PC-9 (cell line): ENCODE measurements around the gene SDC1. TPM values are rescaled to one million over a fixed set of nuclear protein-coding genes. Genes with fewer than 3 reads are reported as not detected.

ENCODE experiments used
- BruUV-seq: library from RNA; stranded (reverse); fragments of 400-500 nt; replicated peaks from 2 replicates; lab custom pipeline; 2021; lab: Mats Ljungman, UMichigan
- CTCF ChIA-PET: fragments of 300-600 bp; sonication (Branson Sonifier 250); formaldehyde crosslinking; loops from one replicate; lab custom pipeline; 2022; ENCODE audit warnings: antibody characterized with exemption; lab: Charles Lee
- POLR2A ChIA-PET: fragments of 300-600 bp; sonication (Branson Sonifier 250); formaldehyde crosslinking; loops from one replicate; lab custom pipeline; 2022; ENCODE audit warnings: antibody characterized with exemption; ENCODE audit not compliant: unreplicated experiment; lab: Charles Lee
- DNase-seq, 2 experiments: peaks; one replicate each; pipeline versions ENCODE4 v3.0.0 to v3.0.0-alpha.2; 2015 to 2022; ENCODE audit warnings: mixed read lengths in 1 of 2
- H2AFZ ChIP-seq: fragments of 200-600 bp; sonication (generic); 2 replicates; pipeline ENCODE4 v1.8.1; 2017; ENCODE audit warnings: antibody characterized with exemption
- H3F3A ChIP-seq: fragments of 200-600 bp; sonication (generic); 2 replicates; pipeline ENCODE4 v1.8.1; 2017; ENCODE audit warnings: antibody characterized with exemption, mild to moderate bottlenecking, low read depth; ENCODE audit not compliant: insufficient read depth
- H3K27ac ChIP-seq: fragments of 200-600 bp; sonication (generic); 2 replicates; pipeline ENCODE4 v1.6.1; 2016; ENCODE audit warnings: mixed run types
- H3K27me3 ChIP-seq: fragments of 200-600 bp; sonication (generic); 2 replicates; pipeline ENCODE4 v1.6.1; 2016; ENCODE audit warnings: low read depth, mixed run types; ENCODE audit not compliant: insufficient read depth
- H3K36me3 ChIP-seq: fragments of 200-600 bp; sonication (generic); 2 replicates; pipeline ENCODE4 v1.6.1; 2016; ENCODE audit warnings: low read depth, mixed run types
- H3K4me1 ChIP-seq: fragments of 200-600 bp; sonication (generic); replicated peaks from 2 replicates; pipeline ENCODE4 v1.6.1; 2016; ENCODE audit warnings: mixed run types; ENCODE audit not compliant: insufficient read depth
- H3K4me2 ChIP-seq: fragments of 200-600 bp; sonication (generic); 2 replicates; pipeline ENCODE4 v1.6.1; 2017; ENCODE audit warnings: mixed run types
- H3K4me3 ChIP-seq: fragments of 200-600 bp; sonication (generic); 2 replicates; pipeline ENCODE4 v1.6.1; 2016; ENCODE audit warnings: mixed run types
- H3K79me2 ChIP-seq: fragments of 200-600 bp; sonication (generic); 2 replicates; pipeline ENCODE4 v1.6.1; 2017; ENCODE audit warnings: low read depth, mixed run types
- H3K9me2 ChIP-seq: fragments of 200-600 bp; sonication (generic); 2 replicates; pipeline ENCODE4 v1.8.1; 2017; ENCODE audit warnings: mild to moderate bottlenecking; ENCODE audit not compliant: insufficient read depth
- H3K9me3 ChIP-seq: fragments of 200-600 bp; sonication (generic); 2 replicates; pipeline ENCODE4 v1.8.1; 2016; ENCODE audit warnings: low read depth; ENCODE audit not compliant: insufficient read depth
- H4K20me1 ChIP-seq: fragments of 200-600 bp; sonication (generic); 2 replicates; pipeline ENCODE4 v1.8.1; 2017; ENCODE audit not compliant: insufficient read depth
- CTCF ChIP-seq: fragments of 200-600 bp; sonication (generic); conservative IDR thresholded peaks from 2 replicates; pipeline ENCODE4 v1.6.1; 2017; ENCODE audit warnings: mixed run types, antibody characterized with exemption, mild to moderate bottlenecking, moderate library complexity
- EZH2 ChIP-seq: fragments of 200-600 bp; sonication (generic); IDR thresholded peaks from 2 replicates; pipeline ENCODE4 v1.8.0; 2017; ENCODE audit warnings: antibody characterized with exemption, low read depth
- intact Hi-C: fragments of 100-400 bp; cut with micrococcal nuclease; formaldehyde crosslinking; loops from one replicate; pipeline ENCODE4 v1.10.0; 2022; ENCODE audit not compliant: unreplicated experiment
- total RNA-seq: library from RNA; stranded (reverse); gene quantifications from 2 replicates; pipeline ENCODE4 v1.2.3, GENCODE V29; 2021

The SDC1 gene
- total RNA-seq, 1 experiment from 2014 or later: 128 TPM

GRCh38 chr2:20182241-20182931, 42.5 kb downstream of the SDC1 start:
- Histone ChIP-seq H3K4me1 (peaks cover 49% of the 10 kb centered on the region), H3K4me3 (no peak overlapping the region), H2AFZ (no peak overlapping the region), H3K9me2 (no peaks in the 10 kb centered on the region), H3K4me2 (no peak overlapping the region), H3F3A (peaks cover 31% of the 10 kb centered on the region), H3K79me2 (no peaks in the 10 kb centered on the region), H3K9me3 (no peaks in the 10 kb centered on the region), H3K36me3 (no peaks in the 10 kb centered on the region), H3K27me3 (no peaks in the 10 kb centered on the region), H3K27ac (no peak overlapping the region), H4K20me1 (no peaks in the 10 kb centered on the region)
- intact Hi-C loops: no loop called here
- no peak for TF ChIP-seq EZH2
- no peak for TF ChIP-seq CTCF
- peak in 1 of 2 experiments; percentile 72 for DNase-seq
- POLR2A ChIA-PET: interaction anchor here (0.5 to 0.6 kb wide), 2 partner anchors 43 to 78 kb away, joined by 3 read pairs; no protein-coding TSS in a partner anchor
- CTCF ChIA-PET: no interaction called here
- BruUV-seq: no TSS peak

- no peaks in the 10 kb centered on the region for H3K9me2 ChIP-seq
- no peak overlapping the region for H3K4me2 ChIP-seq
- H4K20me1 ChIP-seq: no peaks in the 10 kb centered on the region
- intact Hi-C loops: no loop called here
- DNase-seq: no peak
- peaks cover 31% of the 10 kb centered on the region for H3F3A ChIP-seq
- CTCF ChIA-PET: no interaction called here
- BruUV-seq: no TSS peak
- POLR2A ChIA-PET: no interaction called here
- H3K4me1 ChIP-seq: peaks cover 43% of the 10 kb centered on the region
- H2AFZ ChIP-seq: no peak overlapping the region
- H3K4me3 ChIP-seq: no peak overlapping the region
- no peaks in the 10 kb centered on the region for H3K36me3 ChIP-seq
- TF ChIP-seq CTCF: no peak
- H3K79me2 ChIP-seq: no peaks in the 10 kb centered on the region
- H3K27me3 ChIP-seq: no peaks in the 10 kb centered on the region
- no peaks in the 10 kb centered on the region for H3K9me3 ChIP-seq
- H3K27ac ChIP-seq: no peak overlapping the region
These were observed 43.2 kb downstream of the SDC1 start for GRCh38 chr2:20181761-20182160.

GRCh38 chr2:20180676-20181648, 44.0 kb downstream of the SDC1 start:
- CTCF ChIA-PET: no interaction called here
- no peaks in the 10 kb centered on the region for H3K9me2 ChIP-seq
- H3K27ac ChIP-seq: no peak overlapping the region
- peaks cover 27% of the 10 kb centered on the region for H3F3A ChIP-seq
- H2AFZ ChIP-seq: no peak overlapping the region
- H4K20me1 ChIP-seq: no peaks in the 10 kb centered on the region
- H3K4me3 ChIP-seq: no peak overlapping the region
- no peak overlapping the region for H3K4me2 ChIP-seq
- no peaks in the 10 kb centered on the region for H3K9me3 ChIP-seq
- no peak for DNase-seq
- POLR2A ChIA-PET: interaction anchor here (0.6 kb wide), 2 partner anchors 776 to 985 kb away, joined by 7 to 9 read pairs; no protein-coding TSS in a partner anchor
- no peak for TF ChIP-seq CTCF
- TF ChIP-seq EZH2: no peak
- no peaks in the 10 kb centered on the region for H3K27me3 ChIP-seq
- intact Hi-C loops: no loop called here
- no peaks in the 10 kb centered on the region for H3K79me2 ChIP-seq
- no peaks in the 10 kb centered on the region for H3K36me3 ChIP-seq
- no TSS peak for BruUV-seq
- peaks cover 38% of the 10 kb centered on the region for H3K4me1 ChIP-seq
